ENCODE data around the gene SEC14L2.
A peak's percentile ranks its signal among the peaks of the same experiment; 100 is the strongest.

SEC14L2 gene

DNA sequence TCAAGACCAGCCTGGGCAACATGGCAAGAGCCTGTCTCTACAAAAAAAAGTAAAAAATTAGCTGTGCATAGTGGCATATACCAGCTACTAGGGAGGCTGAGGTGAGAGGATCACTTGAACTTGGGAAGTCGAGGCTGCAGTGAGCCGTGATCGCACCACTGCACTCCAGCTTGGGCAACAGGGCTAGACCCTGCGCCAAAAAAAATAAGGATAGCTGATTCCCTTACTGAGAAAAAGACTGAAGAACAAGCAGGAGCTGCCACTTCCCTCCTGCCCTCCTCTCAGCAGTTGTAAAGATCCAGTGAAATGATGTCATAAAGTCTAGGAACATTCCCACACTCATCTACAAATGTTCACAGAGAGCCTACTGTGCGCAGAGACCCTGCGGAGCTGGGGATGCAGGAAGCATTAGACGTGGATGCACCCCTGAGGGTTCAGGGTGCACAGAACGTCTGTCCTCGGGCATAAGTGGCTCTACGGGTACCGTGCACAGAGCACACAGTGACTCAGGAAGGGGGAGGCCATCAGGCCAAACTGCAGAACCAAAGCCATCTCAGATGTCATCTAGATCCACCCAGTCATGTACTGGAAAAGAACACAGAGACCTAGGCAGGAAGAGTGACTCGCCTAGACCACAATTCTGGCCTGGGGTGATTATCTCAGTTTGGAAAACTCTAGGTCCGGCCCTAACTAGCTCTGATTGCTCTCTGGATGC is 11.7 kb downstream of the SEC14L2 start:
- ATAC-seq (ENCODE audit: low read depth), result peak; percentile 48
- Histone ChIP-seq H3K27ac (ENCODE audit: poor library complexity, severe bottlenecking) (peak overlapping the region; percentile 73), H3K36me3 (ENCODE audit: low read depth) (peaks cover 86% of the 10 kb centered on the region), H3K4me3 (ENCODE audit: severe bottlenecking) (no peak overlapping the region), H3K4me1 (ENCODE audit: insufficient read depth, poor library complexity, severe bottlenecking) (peaks cover 18% of the 10 kb centered on the region), H3K27me3 (ENCODE audit: insufficient read depth, poor library complexity, severe bottlenecking) (no peaks in the 10 kb centered on the region), H3K9me3 (ENCODE audit: severe bottlenecking) (no peaks in the 10 kb centered on the region)
- TF ChIP-seq CTCF (IDR thresholded peaks at IDR 0.05; ENCODE audit: poor library complexity, severe bottlenecking), result no peak
- no peak for DNase-seq (ENCODE audit: low spot score)

GRCh38 chr22:30411780-30412179 is 15.0 kb downstream of the SEC14L2 start:
- DNase-seq (ENCODE audit: low spot score), result no peak
- peaks cover 18% of the 10 kb centered on the region for H3K4me1 ChIP-seq (ENCODE audit: insufficient read depth, poor library complexity, severe bottlenecking)
- H3K4me3 ChIP-seq (ENCODE audit: severe bottlenecking), result no peak overlapping the region
- no peak for TF ChIP-seq CTCF (IDR thresholded peaks at IDR 0.05; ENCODE audit: poor library complexity, severe bottlenecking)
- ATAC-seq (ENCODE audit: low read depth), result peak; percentile 93
- H3K27ac ChIP-seq (ENCODE audit: poor library complexity, severe bottlenecking), result peak overlapping the region; percentile 73
- no peaks in the 10 kb centered on the region for H3K27me3 ChIP-seq (ENCODE audit: insufficient read depth, poor library complexity, severe bottlenecking)
- H3K36me3 ChIP-seq (ENCODE audit: low read depth), result peaks cover 97% of the 10 kb centered on the region
- H3K9me3 ChIP-seq (ENCODE audit: severe bottlenecking), result no peaks in the 10 kb centered on the region

DNA sequence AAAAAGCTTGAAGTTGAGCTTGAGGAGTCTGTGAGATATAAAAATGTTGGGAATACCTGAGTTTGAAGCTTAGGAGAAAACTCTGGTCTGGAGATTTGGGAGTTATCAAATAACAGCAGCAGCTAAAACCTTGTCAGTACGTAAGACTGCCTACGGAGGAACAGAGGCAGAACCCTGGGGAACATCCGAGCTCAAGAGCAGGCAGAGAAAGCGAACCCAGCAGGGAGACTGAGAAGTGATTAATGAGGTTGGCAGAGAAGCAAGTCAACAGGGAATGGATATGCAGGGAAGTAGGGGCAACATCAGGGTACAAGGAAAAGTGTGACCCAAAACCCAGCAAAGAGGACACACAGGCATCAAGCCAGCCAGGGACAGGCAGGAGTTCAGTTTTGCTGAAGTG is 16.2 kb downstream of the SEC14L2 start:
- peaks cover 17% of the 10 kb centered on the region for H3K4me1 ChIP-seq (ENCODE audit: insufficient read depth, poor library complexity, severe bottlenecking)
- DNase-seq (ENCODE audit: low spot score) (no peak), ATAC-seq (ENCODE audit: low read depth) (no peak)
- TF ChIP-seq CTCF (IDR thresholded peaks at IDR 0.05; ENCODE audit: poor library complexity, severe bottlenecking), result no peak
- peak overlapping the region; percentile 73 for H3K27ac ChIP-seq (ENCODE audit: poor library complexity, severe bottlenecking)
- peaks cover 97% of the 10 kb centered on the region for H3K36me3 ChIP-seq (ENCODE audit: low read depth)
- H3K4me3 ChIP-seq (ENCODE audit: severe bottlenecking), result no peak overlapping the region
- no peaks in the 10 kb centered on the region for H3K27me3 ChIP-seq (ENCODE audit: insufficient read depth, poor library complexity, severe bottlenecking)
- H3K9me3 ChIP-seq (ENCODE audit: severe bottlenecking), result no peaks in the 10 kb centered on the region

DNA sequence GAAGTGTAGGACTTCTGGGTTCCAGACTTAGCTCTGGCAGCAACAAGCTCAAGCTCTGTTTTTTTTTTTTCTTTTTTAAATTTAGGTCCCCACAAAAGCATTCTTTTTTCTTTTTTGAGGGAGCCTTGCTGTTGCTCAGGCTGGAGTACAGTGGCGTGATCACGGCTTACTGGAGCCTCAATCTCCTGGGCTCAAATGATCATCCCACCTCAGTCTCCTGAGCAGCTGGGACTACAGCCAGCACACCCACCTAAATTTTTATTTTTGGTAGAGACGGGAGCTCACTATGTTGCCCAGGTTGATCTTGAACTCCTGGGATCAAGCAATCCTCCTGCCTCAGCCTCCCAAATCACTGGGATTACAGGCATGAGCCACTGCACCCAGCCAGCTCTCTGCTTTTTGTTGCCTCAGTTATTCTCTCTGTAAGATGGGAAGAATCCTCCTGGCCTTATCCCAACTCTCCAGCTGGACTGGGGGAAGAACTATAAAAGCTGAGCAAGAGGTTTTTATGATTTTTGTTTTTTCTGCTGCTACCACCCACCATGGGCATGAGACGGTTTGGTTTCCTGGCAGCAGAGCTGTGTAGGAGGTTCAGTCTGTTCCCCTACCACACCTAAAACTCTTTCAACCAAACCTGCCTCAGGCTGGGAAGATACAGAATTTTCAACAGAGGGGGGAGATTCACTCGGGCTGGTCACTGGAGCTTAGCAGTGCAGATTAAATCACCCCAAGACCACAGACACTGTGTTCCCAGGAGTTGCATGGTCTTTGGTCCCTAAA is 17.1 kb downstream of the SEC14L2 start:
- Histone ChIP-seq H3K4me1 (ENCODE audit: insufficient read depth, poor library complexity, severe bottlenecking) (peaks cover 8% of the 10 kb centered on the region), H3K27me3 (ENCODE audit: insufficient read depth, poor library complexity, severe bottlenecking) (no peaks in the 10 kb centered on the region), H3K9me3 (ENCODE audit: severe bottlenecking) (no peaks in the 10 kb centered on the region), H3K27ac (ENCODE audit: poor library complexity, severe bottlenecking) (no peak overlapping the region), H3K36me3 (ENCODE audit: low read depth) (peaks cover 97% of the 10 kb centered on the region), H3K4me3 (ENCODE audit: severe bottlenecking) (no peak overlapping the region)
- no peak for TF ChIP-seq CTCF (IDR thresholded peaks at IDR 0.05; ENCODE audit: poor library complexity, severe bottlenecking)
- ATAC-seq (ENCODE audit: low read depth) (no peak), DNase-seq (ENCODE audit: low spot score) (no peak)
